Sigmoid colon (tissue), 7 donors: ENCODE data around the gene SBSN. TPM values are rescaled to one million over a fixed set of nuclear protein-coding genes. Genes with fewer than 3 reads are reported as not detected.
A peak's percentile ranks its signal among the peaks of the same experiment; 100 is the strongest.

ENCODE experiments used
- DNase-seq: peaks from one replicate; pipeline ENCODE4 v3.0.0-alpha.2; 2019
- H3K27ac ChIP-seq, 4 donors: fragments of 200-600 bp; sonication (generic); one replicate each; pipeline ENCODE4 v1.5.1; 2016 to 2019; ENCODE audit warnings: mild to moderate bottlenecking in 1 of 4
- H3K27me3 ChIP-seq, 3 donors: fragments of 200-600 bp; sonication (generic); one replicate each; pipeline ENCODE4 v1.5.1; 2019; ENCODE audit warnings: mild to moderate bottlenecking in 1 of 3
- H3K36me3 ChIP-seq, 4 donors: fragments of 200-600 bp; sonication (generic); one replicate each; pipeline ENCODE4 v1.5.1; 2016 to 2019
- H3K4me1 ChIP-seq, 4 donors: fragments of 200-600 bp; sonication (generic); one replicate each; pipeline ENCODE4 v1.5.1; 2017 to 2019
- H3K4me3 ChIP-seq, 4 donors: fragments of 200-600 bp; sonication (generic); one replicate each; pipeline ENCODE4 v1.5.1; 2017 to 2019; ENCODE audit warnings: mild to moderate bottlenecking in 2 of 4, moderate library complexity in 1 of 4
- H3K9me3 ChIP-seq, 4 donors: fragments of 200-600 bp in 3 of 4; sonication (generic) in 3 of 4; one replicate each; pipeline versions ENCODE4 v1.5.1 to v1.6.1; 2013 to 2019
- CTCF ChIP-seq, 4 experiments: fragments of 450-650 bp in 3 of 4; fragments of 200-600 bp in 1 of 4; IDR thresholded peaks; one replicate each; pipeline ENCODE4 v1.5.1; 2016 to 2019; ENCODE audit warnings: antibody characterized with exemption in 4 of 4, mild to moderate bottlenecking in 3 of 4, moderate library complexity in 2 of 4
- EP300 ChIP-seq, 4 donors: sonication (generic); formaldehyde crosslinking; IDR thresholded peaks; one replicate each; pipeline ENCODE4 v1.6.1; 2017; ENCODE audit warnings: antibody characterized with exemption in 4 of 4
- POLR2A ChIP-seq, 2 donors: fragments of 450-650 bp; IDR thresholded peaks; one replicate each; pipeline ENCODE4 v1.6.1; 2016; ENCODE audit warnings: antibody characterized with exemption in 2 of 2, mild to moderate bottlenecking in 2 of 2, moderate library complexity in 2 of 2
- POLR2AphosphoS5 ChIP-seq, 4 donors: sonication (generic); formaldehyde crosslinking; IDR thresholded peaks; one replicate each; pipeline ENCODE4 v1.6.1; 2017; ENCODE audit warnings: antibody characterized with exemption in 4 of 4
- WGBS, 2 donors: extraction: QIAGEN DNeasy Blood & Tissue Kit; methylation state at CpG; one replicate each; pipeline ENCODE4 v1.1.7; 2013; 5-methylcytosine and 5-hydroxymethylcytosine counted together
- intact Hi-C: fragments of 100-400 bp; cut with DNase I; formaldehyde crosslinking; loops from one replicate; pipeline ENCODE4 v1.15.1; 2023
- polyA plus RNA-seq, 3 donors: library from polyadenylated mRNA; stranded (reverse); fragments of 200-250 nt; gene quantifications; one replicate each; pipeline ENCODE4 v1.2.3, GENCODE V29; 2013
- total RNA-seq, 4 donors: library from RNA; depleted of rRNA; stranded (reverse); fragments of >200 nt; gene quantifications; one replicate each; pipeline ENCODE4 v1.1.0, GENCODE V29; 2016
- donor health status: healthy with polysubstance abuse.
- donor health status: Bipolar disorder and iron deficiency.
- donor health status: healthy.

Gene SBSN
- total and polyA plus RNA-seq, 7 donors: 0.17 to 1.2 TPM; not detected in 5

GRCh38 chr19:35558400-35559280 is 30.5 kb upstream of the SBSN start:
- Histone ChIP-seq H3K4me1 (peaks cover 0 to 14% (median 11%) of the 10 kb centered on the region in 4 donors), H3K4me3 (peak overlapping the region in 3 of 4 donors; percentile 12 to 41 (median 41)), H3K27me3 (peaks cover 13 to 61% (median 34%) of the 10 kb centered on the region in 3 donors), H3K9me3 (no peaks in the 10 kb centered on the region), H3K36me3 (no peaks in the 10 kb centered on the region), H3K27ac (no peak overlapping the region)
- intact Hi-C loops: no loop called here
- DNase-seq: no peak
- TF ChIP-seq EP300 (IDR thresholded peaks at IDR 0.05) (no peak), CTCF (IDR thresholded peaks at IDR 0.05) (no peak), POLR2A (IDR thresholded peaks at IDR 0.05) (no peak)
- 36 to 51% methylated on average over 53 of the region's 53 CpGs for whole genome bisulfite sequencing, 2 donors

- no peaks in the 10 kb centered on the region for H3K9me3 ChIP-seq
- peaks cover 13 to 53% (median 34%) of the 10 kb centered on the region in 3 donors for H3K27me3 ChIP-seq
- no peaks in the 10 kb centered on the region for H3K36me3 ChIP-seq
- no peak overlapping the region for H3K27ac ChIP-seq
- intact Hi-C loops: no loop called here
- no peak for DNase-seq
- H3K4me3 ChIP-seq: peak overlapping the region in 3 of 4 donors; percentile 12 to 41 (median 41)
- WGBS, 2 donors: 5 to 14% methylated on average over 60 of the region's 60 CpGs
- no peak for TF ChIP-seq POLR2AphosphoS5 (IDR thresholded peaks at IDR 0.05)
- H3K4me1 ChIP-seq: peaks cover 0 to 14% (median 11%) of the 10 kb centered on the region in 4 donors
These were observed 29.7 kb upstream of the SBSN start for GRCh38 chr19:35557539-35558399.

GRCh38 chr19:35556846-35557538 is 28.9 kb upstream of the SBSN start:
- no peak overlapping the region for H3K4me3 ChIP-seq
- intact Hi-C loops: no loop called here
- H3K4me1 ChIP-seq: peaks cover 0 to 14% (median 11%) of the 10 kb centered on the region in 4 donors

GRCh38 chr19:35556025-35556590 is 28.0 kb upstream of the SBSN start:
- DNase-seq: no peak
- intact Hi-C loops: no loop called here
- Histone ChIP-seq H3K36me3 (no peaks in the 10 kb centered on the region), H3K4me1 (peaks cover 0 to 14% (median 11%) of the 10 kb centered on the region in 4 donors), H3K27ac (no peak overlapping the region), H3K9me3 (no peaks in the 10 kb centered on the region), H3K4me3 (no peak overlapping the region), H3K27me3 (peaks cover 13 to 43% (median 34%) of the 10 kb centered on the region in 3 donors)
- 80 to 87% methylated on average over 9 of the region's 9 CpGs for WGBS, 2 donors
- TF ChIP-seq POLR2AphosphoS5 (IDR thresholded peaks at IDR 0.05) (no peak), EP300 (IDR thresholded peaks at IDR 0.05) (no peak), POLR2A (IDR thresholded peaks at IDR 0.05) (no peak), CTCF (IDR thresholded peaks at IDR 0.05) (no peak)

More at GRCh38 chr19:35556846-35557538, 28.9 kb upstream of the SBSN start:
- no peak for DNase-seq
- Histone ChIP-seq H3K27ac (no peak overlapping the region), H3K9me3 (no peaks in the 10 kb centered on the region), H3K36me3 (no peaks in the 10 kb centered on the region), H3K27me3 (peaks cover 13 to 47% (median 34%) of the 10 kb centered on the region in 3 donors)
- no peak for TF ChIP-seq POLR2AphosphoS5 (IDR thresholded peaks at IDR 0.05)
- no peak for TF ChIP-seq POLR2A (IDR thresholded peaks at IDR 0.05)
- no peak for TF ChIP-seq CTCF (IDR thresholded peaks at IDR 0.05)
- TF ChIP-seq EP300 (IDR thresholded peaks at IDR 0.05): no peak
- 84 to 85% methylated on average over 16 of the region's 16 CpGs for WGBS, 2 donors
